ENCODE data around the gene GCG. TPM values are rescaled to one million over a fixed set of nuclear protein-coding genes. Genes with fewer than 3 reads are reported as not detected.

Gene GCG
- total and polyA plus RNA-seq, 10 of the 15 experiments (the other 5 are each of a cell fraction or from before 2014, with no cell fraction given): not detected

DNA sequence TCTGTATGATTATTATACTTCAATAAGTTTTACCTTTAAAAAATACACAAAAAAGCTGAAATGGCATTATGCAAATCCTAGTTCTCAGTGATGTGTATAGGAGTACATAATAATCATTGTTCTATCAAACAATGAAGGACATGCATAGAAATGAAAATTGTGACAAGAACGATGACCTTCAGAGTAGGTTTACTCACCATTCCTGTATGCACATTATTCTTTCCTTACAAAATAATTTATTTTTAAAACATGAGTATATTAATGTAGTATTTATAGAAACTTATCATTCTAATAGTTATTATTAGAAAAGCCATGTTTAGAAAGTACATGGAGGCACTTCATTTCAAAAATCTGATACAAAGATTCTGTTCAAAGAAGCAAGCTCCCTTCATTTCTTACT lies 45.3 kb downstream of the GCG start:
- ChIA-PET CTCF (interaction anchor here (0.9 to 2.9 kb wide), 4 partner anchors 11 to 99 kb away, joined by 3 to 9 read pairs (median 5); no protein-coding TSS in a partner anchor), RAD21 (ENCODE audit: unreplicated experiment) (no interaction called here), SMC1A (ENCODE audit: uncharacterized antibody, unreplicated experiment) (interaction anchor here (0.9 kb wide), 1 partner anchor 10 kb away, joined by 3 read pairs; no protein-coding TSS in a partner anchor), POLR2A (no interaction called here)
- no peaks in the 10 kb centered on the region for H3K79me2 ChIP-seq (ENCODE audit: control insufficient read depth, insufficient read depth, low read length)
- H3K9ac ChIP-seq (ENCODE audit: control insufficient read depth, insufficient read depth, low read length): no peak overlapping the region
- TF ChIP-seq STAT1 (conservative IDR thresholded peaks at IDR 0.05) (no peak), SMC3 (IDR thresholded peaks at IDR 0.05; ENCODE audit: borderline replicate concordance, low read length) (no peak), RB1 (IDR thresholded peaks at IDR 0.05; ENCODE audit: borderline replicate concordance) (no peak), RELB (IDR thresholded peaks at IDR 0.05; ENCODE audit: low read depth) (no peak), IRF3 (IDR thresholded peaks at IDR 0.05) (no peak), PAX5 (IDR thresholded peaks at IDR 0.05; ENCODE audit: borderline replicate concordance, low read depth, low read length) (no peak), YBX1 (IDR thresholded peaks at IDR 0.05) (no peak), KLF5 (IDR thresholded peaks at IDR 0.05; ENCODE audit: partially characterized antibody) (no peak)
- FAIRE-seq (no peak), ATAC-seq (no peak), DNase-seq (ENCODE audit: low read depth, low spot score) (no peak)
- in situ Hi-C loops (cut with MboI): no loop called here
- no peaks in the 10 kb centered on the region for H3K4me1 ChIP-seq (ENCODE audit: control insufficient read depth, insufficient read depth, low read length)
- BruUV-seq (replicated peaks): no TSS peak
- intact Hi-C loops (cut with micrococcal nuclease; ENCODE audit: unreplicated experiment): no loop called here
- no peak overlapping the region for H2AFZ ChIP-seq (ENCODE audit: control insufficient read depth, low read depth, low read length)
- no peaks in the 10 kb centered on the region for H3K9me3 ChIP-seq (replicated peaks; ENCODE audit: control insufficient read depth, insufficient read depth, low read length)
- no peak overlapping the region for H3K4me2 ChIP-seq (ENCODE audit: control insufficient read depth, insufficient read depth)
- 70% methylated on average over 1 of the region's 1 CpG for WGBS (ENCODE audit: insufficient coverage, insufficient replicate concordance, low lambda C conversion rate, missing lambda C conversion rate)
- no peaks in the 10 kb centered on the region for H3K27me3 ChIP-seq (replicated peaks in 1 of 2; ENCODE audit: control insufficient read depth in 2 of 2, insufficient read depth in 2 of 2, low read length in 1 of 2)
- H3K36me3 ChIP-seq (ENCODE audit: control insufficient read depth in 2 of 2, insufficient read depth in 2 of 2, low read length in 1 of 2): no peaks in the 10 kb centered on the region
- H4K20me1 ChIP-seq (ENCODE audit: control insufficient read depth, insufficient read depth): no peaks in the 10 kb centered on the region
- no peak overlapping the region for H3K27ac ChIP-seq (ENCODE audit: control insufficient read depth, insufficient read depth)
- no peak overlapping the region for H3K4me3 ChIP-seq

All from GM12878 (cell line).